ENCODE results near the gene FIG4.
"Not testable (repeated sequence)": the region's sequence is repeated elsewhere in the genome, so short reads cannot be mapped to it uniquely, and the experiment has no call there.

Gene FIG4

GRCh38 chr6:109826551-109826950 is 135.5 kb downstream of the FIG4 start:
- Histone ChIP-seq H3K9ac (ENCODE audit: low read length) (no peak overlapping the region), H3K9me3 (ENCODE audit: low read length) (no peaks in the 10 kb centered on the region), H3K27ac (ENCODE audit: low read depth, low read length) (no peak overlapping the region), H3K36me3 (ENCODE audit: insufficient read depth, low read length) (peaks cover 12% of the 10 kb centered on the region), H3K4me3 (ENCODE audit: low read depth in 1 of 2, low read length in 2 of 2) (no peak overlapping the region), H3K4me1 (ENCODE audit: insufficient read depth, low read length) (no peaks in the 10 kb centered on the region), H3K27me3 (ENCODE audit: control insufficient read depth in 1 of 2, insufficient read depth in 2 of 2, low read length in 2 of 2) (no peaks in the 10 kb centered on the region)

- not testable (repeated sequence) for H3K4me1 ChIP-seq (ENCODE audit: insufficient read depth, low read length); H3K9ac ChIP-seq (ENCODE audit: low read length); H3K27me3 ChIP-seq (ENCODE audit: control insufficient read depth in 1 of 2, insufficient read depth in 2 of 2, low read length in 2 of 2); H3K27ac ChIP-seq (ENCODE audit: low read depth, low read length); H3K9me3 ChIP-seq (ENCODE audit: low read length); H3K4me3 ChIP-seq (ENCODE audit: low read depth in 1 of 2, low read length in 2 of 2); H3K36me3 ChIP-seq (ENCODE audit: insufficient read depth, low read length)
Observed at GRCh38 chr6:109831352-109831751, 140.3 kb downstream of the FIG4 start.

- no peaks in the 10 kb centered on the region for H3K36me3 ChIP-seq (ENCODE audit: insufficient read depth, low read length)
- no peaks in the 10 kb centered on the region for H3K27me3 ChIP-seq (ENCODE audit: control insufficient read depth in 1 of 2, insufficient read depth in 2 of 2, low read length in 2 of 2)
- no peaks in the 10 kb centered on the region for H3K9me3 ChIP-seq (ENCODE audit: low read length)
- no peak overlapping the region for H3K9ac ChIP-seq (ENCODE audit: low read length)
- peaks cover 7% of the 10 kb centered on the region for H3K4me1 ChIP-seq (ENCODE audit: insufficient read depth, low read length)
- no peak overlapping the region for H3K27ac ChIP-seq (ENCODE audit: low read depth, low read length)
- no peak overlapping the region for H3K4me3 ChIP-seq (ENCODE audit: low read depth in 1 of 2, low read length in 2 of 2)
Observed at GRCh38 chr6:109834131-109834530, 143.0 kb downstream of the FIG4 start.

- Histone ChIP-seq H3K27me3 (ENCODE audit: control insufficient read depth in 1 of 2, insufficient read depth in 2 of 2, low read length in 2 of 2) (no peaks in the 10 kb centered on the region), H3K36me3 (ENCODE audit: insufficient read depth, low read length) (no peaks in the 10 kb centered on the region), H3K27ac (ENCODE audit: low read depth, low read length) (no peak overlapping the region), H3K9me3 (ENCODE audit: low read length) (no peaks in the 10 kb centered on the region), H3K4me1 (ENCODE audit: insufficient read depth, low read length) (peaks cover 7% of the 10 kb centered on the region), H3K9ac (ENCODE audit: low read length) (no peak overlapping the region), H3K4me3 (ENCODE audit: low read depth in 1 of 2, low read length in 2 of 2) (no peak overlapping the region)
Observed at GRCh38 chr6:109834595-109835437, 143.7 kb downstream of the FIG4 start.

- H3K36me3 ChIP-seq (ENCODE audit: insufficient read depth, low read length): no peaks in the 10 kb centered on the region
- H3K4me1 ChIP-seq (ENCODE audit: insufficient read depth, low read length): no peaks in the 10 kb centered on the region
- no peak overlapping the region for H3K9ac ChIP-seq (ENCODE audit: low read length)
- no peak overlapping the region for H3K4me3 ChIP-seq (ENCODE audit: low read depth in 1 of 2, low read length in 2 of 2)
- no peak overlapping the region for H3K27ac ChIP-seq (ENCODE audit: low read depth, low read length)
- no peaks in the 10 kb centered on the region for H3K27me3 ChIP-seq (ENCODE audit: control insufficient read depth in 1 of 2, insufficient read depth in 2 of 2, low read length in 2 of 2)
- no peaks in the 10 kb centered on the region for H3K9me3 ChIP-seq (ENCODE audit: low read length)
Observed at GRCh38 chr6:109840034-109840433, 148.9 kb downstream of the FIG4 start.

- Histone ChIP-seq H3K9me3 (ENCODE audit: low read length) (no peaks in the 10 kb centered on the region), H3K27ac (ENCODE audit: low read depth, low read length) (no peak overlapping the region), H3K4me1 (ENCODE audit: insufficient read depth, low read length) (no peaks in the 10 kb centered on the region), H3K36me3 (ENCODE audit: insufficient read depth, low read length) (no peaks in the 10 kb centered on the region), H3K9ac (ENCODE audit: low read length) (no peak overlapping the region), H3K4me3 (ENCODE audit: low read depth in 1 of 2, low read length in 2 of 2) (no peak overlapping the region), H3K27me3 (ENCODE audit: control insufficient read depth in 1 of 2, insufficient read depth in 2 of 2, low read length in 2 of 2) (no peaks in the 10 kb centered on the region)
Observed at GRCh38 chr6:109840796-109841195, 149.7 kb downstream of the FIG4 start.

- Histone ChIP-seq H3K27ac (ENCODE audit: low read depth, low read length) (no peak overlapping the region), H3K36me3 (ENCODE audit: insufficient read depth, low read length) (no peaks in the 10 kb centered on the region), H3K9me3 (ENCODE audit: low read length) (no peaks in the 10 kb centered on the region), H3K27me3 (ENCODE audit: control insufficient read depth in 1 of 2, insufficient read depth in 2 of 2, low read length in 2 of 2) (no peaks in the 10 kb centered on the region), H3K4me3 (ENCODE audit: low read depth in 1 of 2, low read length in 2 of 2) (no peak overlapping the region), H3K4me1 (ENCODE audit: insufficient read depth, low read length) (no peaks in the 10 kb centered on the region), H3K9ac (ENCODE audit: low read length) (no peak overlapping the region)
Observed at GRCh38 chr6:109841869-109842268, 150.8 kb downstream of the FIG4 start.

GRCh38 chr6:109852713-109853112 is 161.6 kb downstream of the FIG4 start:
- H3K9me3 ChIP-seq (ENCODE audit: low read length): no peaks in the 10 kb centered on the region
- H3K4me1 ChIP-seq (ENCODE audit: insufficient read depth, low read length): no peaks in the 10 kb centered on the region
- H3K9ac ChIP-seq (ENCODE audit: low read length): no peak overlapping the region
- H3K36me3 ChIP-seq (ENCODE audit: insufficient read depth, low read length): no peaks in the 10 kb centered on the region
- H3K27ac ChIP-seq (ENCODE audit: low read depth, low read length): no peak overlapping the region
- no peaks in the 10 kb centered on the region for H3K27me3 ChIP-seq (ENCODE audit: control insufficient read depth in 1 of 2, insufficient read depth in 2 of 2, low read length in 2 of 2)
- no peak overlapping the region for H3K4me3 ChIP-seq (ENCODE audit: low read depth in 1 of 2, low read length in 2 of 2)

GRCh38 chr6:109853426-109853825 is 162.3 kb downstream of the FIG4 start:
- Histone ChIP-seq H3K27ac (ENCODE audit: low read depth, low read length) (no peak overlapping the region), H3K27me3 (ENCODE audit: control insufficient read depth in 1 of 2, insufficient read depth in 2 of 2, low read length in 2 of 2) (no peaks in the 10 kb centered on the region), H3K9me3 (ENCODE audit: low read length) (no peaks in the 10 kb centered on the region), H3K4me1 (ENCODE audit: insufficient read depth, low read length) (no peaks in the 10 kb centered on the region), H3K36me3 (ENCODE audit: insufficient read depth, low read length) (no peaks in the 10 kb centered on the region), H3K9ac (ENCODE audit: low read length) (no peak overlapping the region), H3K4me3 (ENCODE audit: low read depth in 1 of 2, low read length in 2 of 2) (no peak overlapping the region)

- no peaks in the 10 kb centered on the region for H3K36me3 ChIP-seq (ENCODE audit: insufficient read depth, low read length)
- H3K9me3 ChIP-seq (ENCODE audit: low read length): no peaks in the 10 kb centered on the region
- no peak overlapping the region for H3K9ac ChIP-seq (ENCODE audit: low read length)
- H3K27ac ChIP-seq (ENCODE audit: low read depth, low read length): no peak overlapping the region
- H3K4me3 ChIP-seq (ENCODE audit: low read depth in 1 of 2, low read length in 2 of 2): no peak overlapping the region
- no peaks in the 10 kb centered on the region for H3K27me3 ChIP-seq (ENCODE audit: control insufficient read depth in 1 of 2, insufficient read depth in 2 of 2, low read length in 2 of 2)
- H3K4me1 ChIP-seq (ENCODE audit: insufficient read depth, low read length): no peaks in the 10 kb centered on the region
Observed at GRCh38 chr6:109853951-109854350, 162.9 kb downstream of the FIG4 start.

- H3K27me3 ChIP-seq (ENCODE audit: control insufficient read depth in 1 of 2, insufficient read depth in 2 of 2, low read length in 2 of 2): no peaks in the 10 kb centered on the region
- H3K4me3 ChIP-seq (ENCODE audit: low read depth in 1 of 2, low read length in 2 of 2): no peak overlapping the region
- H3K27ac ChIP-seq (ENCODE audit: low read depth, low read length): no peak overlapping the region
- no peaks in the 10 kb centered on the region for H3K36me3 ChIP-seq (ENCODE audit: insufficient read depth, low read length)
- H3K4me1 ChIP-seq (ENCODE audit: insufficient read depth, low read length): no peaks in the 10 kb centered on the region
- H3K9me3 ChIP-seq (ENCODE audit: low read length): no peaks in the 10 kb centered on the region
- H3K9ac ChIP-seq (ENCODE audit: low read length): no peak overlapping the region
Observed at GRCh38 chr6:109854541-109855308, 163.6 kb downstream of the FIG4 start.
